Right lobe of liver (tissue), 6 donors: Measurements from ENCODE around the gene KCNJ16. TPM values are rescaled to one million over a fixed set of nuclear protein-coding genes. Genes with fewer than 3 reads are reported as not detected.

Experiments
- ATAC-seq, 4 donors: fragments of 200-7000 bp; cut with Tn5 transposase; one replicate each; pipeline ENCODE4 v1.9.1; 2020; ENCODE audit warnings: mild to moderate bottlenecking in 4 of 4, moderate library complexity in 4 of 4
- DNase-seq, 3 donors: peaks; one replicate each; pipeline ENCODE4 v3.0.0-alpha.2; 2020
- H3K27ac ChIP-seq, 3 donors: fragments of 200-600 bp; one replicate each; pipeline ENCODE4 v1.8.0; 2022
- H3K27me3 ChIP-seq, 2 donors: fragments of 200-600 bp; one replicate each; pipeline ENCODE4 v1.8.0; 2022
- H3K36me3 ChIP-seq, 4 donors: fragments of 200-600 bp; sonication (generic) in 1 of 4; one replicate each; pipeline versions ENCODE4 v1.5.1 to v1.8.0; 2017 to 2022; ENCODE audit warnings: control low read depth in 1 of 4
- H3K4me1 ChIP-seq, 4 donors: fragments of 200-600 bp; sonication (generic) in 1 of 4; one replicate each; pipeline versions ENCODE4 v1.5.1 to v1.8.0; 2017 to 2022; ENCODE audit warnings: control low read depth in 1 of 4
- H3K4me3 ChIP-seq, 3 donors: fragments of 200-600 bp; one replicate each; pipeline ENCODE4 v1.8.0; 2022
- H3K9me3 ChIP-seq, 4 donors: fragments of 200-600 bp; sonication (generic) in 1 of 4; one replicate each; pipeline versions ENCODE4 v1.5.1 to v1.8.0; 2017 to 2022; ENCODE audit warnings: control low read depth in 1 of 4
- POLR2A ChIP-seq: fragments of 450-650 bp; IDR thresholded peaks from one replicate; pipeline ENCODE4 v1.6.1; 2017; ENCODE audit warnings: antibody characterized with exemption, mild to moderate bottlenecking
- WGBS: methylation state at CpG from one replicate; pipeline ENCODE4 v1.1.6; 2018; ENCODE audit warnings: low coverage, low lambda C conversion rate; ENCODE audit not compliant: insufficient coverage; ENCODE audit errors: missing lambda C conversion rate; 5-methylcytosine and 5-hydroxymethylcytosine counted together
- intact Hi-C, 2 donors: fragments of 100-400 bp; cut with DNase I; formaldehyde crosslinking; loops; one replicate each; pipeline versions ENCODE4 v1.11.2 to v1.14.1; 2022
- total RNA-seq, 6 experiments: library from RNA; depleted of rRNA in 2 of 6; stranded (reverse); fragments of >200 nt in 2 of 6; fragmentation: NEBNext Ultra II Directional in 3 of 6; extraction: Animal tissue kit (Norgen Biotek cat#: 25700) in 3 of 6; gene quantifications; one replicate each; pipeline versions ENCODE4 v1.1.0 to v1.2.4, GENCODE V29; 2016 to 2023
- TF ChIP-seq, protein P1 (sequence below), 4 donors: fragments of 200-600 bp in 3 of 4; fragments of 450-650 bp in 1 of 4; IDR thresholded peaks; one replicate each; pipeline versions ENCODE4 v1.5.1 to v1.8.0; 2016 to 2022; ENCODE audit warnings: antibody characterized with exemption in 4 of 4, mild to moderate bottlenecking in 2 of 4
- donor health status: DM: no; HTN: yes; CAD: no.
- donor health status: DM: no; HTN: no; CAD: no.
- donor health status: DM: no; HTN: no; CAD: no.
- donor health status: DM: no; HTN: yes; CAD: no.
- donor health status: DM: no; HTN: yes; CAD: no.

The KCNJ16 gene
- total RNA-seq, 6 experiments from 2014 or later, result 0.07 to 2.1 (median 0.85) TPM

DNA sequence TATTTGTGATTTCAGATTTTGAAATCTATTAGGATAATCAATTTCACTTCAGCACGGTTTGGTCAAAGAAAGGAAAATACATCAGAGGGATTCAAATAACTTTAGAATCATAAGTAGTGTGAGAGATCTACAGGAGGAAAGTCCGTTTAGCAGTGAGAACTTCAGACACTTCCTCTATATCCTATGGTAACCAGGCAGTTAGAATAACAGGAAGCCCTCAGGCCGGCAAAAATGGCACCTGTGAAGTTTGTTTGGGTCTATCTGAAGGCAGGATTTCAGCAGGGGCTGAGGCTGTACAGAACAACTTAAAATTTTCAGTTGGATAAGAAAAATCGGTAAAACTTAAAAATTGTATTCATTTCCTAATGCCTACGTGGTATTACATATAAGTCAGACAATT, 24.9 kb downstream of the KCNJ16 start:
- WGBS, result 40% methylated on average over 5 of the region's 5 CpGs
- Histone ChIP-seq H3K9me3 (no peaks in the 10 kb centered on the region), H3K4me1 (no peaks in the 10 kb centered on the region), H3K27ac (no peak overlapping the region), H3K36me3 (no peaks in the 10 kb centered on the region), H3K4me3 (no peak overlapping the region), H3K27me3 (no peaks in the 10 kb centered on the region)
- intact Hi-C loops, result no loop called here
- no peak for DNase-seq
- TF ChIP-seq, protein P1, sequence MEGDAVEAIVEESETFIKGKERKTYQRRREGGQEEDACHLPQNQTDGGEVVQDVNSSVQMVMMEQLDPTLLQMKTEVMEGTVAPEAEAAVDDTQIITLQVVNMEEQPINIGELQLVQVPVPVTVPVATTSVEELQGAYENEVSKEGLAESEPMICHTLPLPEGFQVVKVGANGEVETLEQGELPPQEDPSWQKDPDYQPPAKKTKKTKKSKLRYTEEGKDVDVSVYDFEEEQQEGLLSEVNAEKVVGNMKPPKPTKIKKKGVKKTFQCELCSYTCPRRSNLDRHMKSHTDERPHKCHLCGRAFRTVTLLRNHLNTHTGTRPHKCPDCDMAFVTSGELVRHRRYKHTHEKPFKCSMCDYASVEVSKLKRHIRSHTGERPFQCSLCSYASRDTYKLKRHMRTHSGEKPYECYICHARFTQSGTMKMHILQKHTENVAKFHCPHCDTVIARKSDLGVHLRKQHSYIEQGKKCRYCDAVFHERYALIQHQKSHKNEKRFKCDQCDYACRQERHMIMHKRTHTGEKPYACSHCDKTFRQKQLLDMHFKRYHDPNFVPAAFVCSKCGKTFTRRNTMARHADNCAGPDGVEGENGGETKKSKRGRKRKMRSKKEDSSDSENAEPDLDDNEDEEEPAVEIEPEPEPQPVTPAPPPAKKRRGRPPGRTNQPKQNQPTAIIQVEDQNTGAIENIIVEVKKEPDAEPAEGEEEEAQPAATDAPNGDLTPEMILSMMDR (IDR thresholded peaks at IDR 0.05), result no peak
- no peak for TF ChIP-seq POLR2A
- peak in 3 of 4 donors; percentile 21 to 35 (median 32) for ATAC-seq

DNA sequence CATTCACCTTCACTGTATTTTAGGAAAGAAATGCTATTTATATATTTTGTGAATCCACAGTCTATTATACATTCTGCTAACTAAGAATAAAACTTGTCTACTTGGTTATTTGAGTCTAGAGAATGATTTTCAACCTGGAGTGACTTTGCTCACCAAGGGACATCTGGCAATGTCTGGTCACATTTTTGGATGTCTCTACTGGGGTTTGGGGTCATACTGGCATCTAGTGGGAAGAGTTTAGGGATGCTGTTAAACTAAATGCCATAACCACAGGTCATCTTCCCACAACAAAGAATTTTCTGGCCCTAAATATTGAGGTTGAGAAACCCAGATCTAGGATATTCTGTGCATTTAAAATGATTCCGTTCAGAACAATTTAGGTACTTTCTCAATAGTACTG, 26.0 kb downstream of the KCNJ16 start:
- Histone ChIP-seq H3K4me1 (no peaks in the 10 kb centered on the region), H3K27me3 (no peaks in the 10 kb centered on the region), H3K36me3 (no peaks in the 10 kb centered on the region), H3K27ac (no peak overlapping the region), H3K9me3 (no peaks in the 10 kb centered on the region), H3K4me3 (no peak overlapping the region)
- DNase-seq (no peak), ATAC-seq (no peak)
- 58% methylated on average over 1 of the region's 1 CpG for WGBS
- TF ChIP-seq POLR2A, result no peak
- TF ChIP-seq, protein P1 (IDR thresholded peaks at IDR 0.05), result peak in 1 of 4 donors; percentile 4
- intact Hi-C loops, result no loop called here

DNA sequence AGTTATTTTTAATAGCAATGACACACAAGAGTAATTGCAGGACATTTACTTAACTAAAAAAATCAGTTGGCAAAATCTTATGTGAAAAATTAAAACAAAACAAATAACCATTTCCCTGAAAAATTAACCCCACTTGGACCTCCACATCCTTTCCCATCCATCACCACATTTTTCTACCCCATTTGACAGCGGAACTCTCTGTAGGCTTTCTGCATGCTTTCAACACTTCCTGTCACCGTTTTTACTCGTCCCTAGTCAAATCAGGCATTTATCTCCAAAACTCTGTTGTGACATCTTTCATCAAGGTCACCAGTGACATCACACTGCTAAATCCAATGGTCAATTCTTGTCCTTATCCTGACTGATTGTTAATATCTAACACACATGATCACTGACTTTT, 27.5 kb downstream of the KCNJ16 start:
- Histone ChIP-seq H3K4me3 (no peak overlapping the region), H3K4me1 (no peaks in the 10 kb centered on the region), H3K27me3 (no peaks in the 10 kb centered on the region), H3K9me3 (no peaks in the 10 kb centered on the region), H3K36me3 (no peaks in the 10 kb centered on the region), H3K27ac (no peak overlapping the region)
- intact Hi-C loops, result no loop called here
- DNase-seq (no peak), ATAC-seq (no peak)
- TF ChIP-seq, protein P1 (IDR thresholded peaks at IDR 0.05), result no peak
- no peak for TF ChIP-seq POLR2A
- 37% methylated on average over 3 of the region's 3 CpGs for WGBS

DNA sequence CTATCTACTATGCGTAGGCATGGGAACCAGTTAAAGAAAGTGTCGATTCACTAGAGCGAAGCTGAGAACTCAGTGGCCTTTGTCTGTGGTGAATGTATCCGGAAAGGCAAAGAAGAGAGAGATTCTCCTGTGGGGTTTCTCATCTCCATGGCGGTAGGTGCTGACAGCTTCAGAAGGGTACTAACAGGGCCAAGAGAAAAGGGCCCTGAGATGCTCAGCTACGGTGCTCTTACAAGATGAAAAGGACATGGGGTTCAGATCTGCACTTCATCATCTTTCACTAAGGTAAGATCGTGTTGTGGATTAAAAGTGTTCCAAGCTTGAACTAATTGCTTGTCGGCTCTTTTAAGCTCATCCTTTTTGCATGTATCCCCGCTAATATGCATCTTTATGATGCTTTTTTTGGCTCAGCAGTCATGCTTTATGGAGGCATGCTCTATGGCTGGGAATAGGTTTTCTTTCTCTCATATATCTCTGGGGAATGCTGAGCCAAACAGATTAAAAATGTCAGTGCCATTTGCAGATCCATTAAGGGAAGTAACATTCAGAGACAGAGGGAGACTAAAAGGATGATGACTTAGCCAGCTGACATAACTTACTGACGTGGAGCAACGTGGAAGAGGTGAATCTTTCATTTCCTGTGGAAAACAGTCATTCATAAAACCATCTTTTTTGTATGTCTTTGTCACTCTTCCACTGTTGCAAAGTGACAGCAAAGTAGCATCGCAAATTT, 29.9 kb downstream of the KCNJ16 start:
- DNase-seq, result no peak
- intact Hi-C loops, result no loop called here
- no peaks in the 10 kb centered on the region for H3K36me3 ChIP-seq
- no peak overlapping the region for H3K27ac ChIP-seq
- no peaks in the 10 kb centered on the region for H3K4me1 ChIP-seq
- WGBS, result 66% methylated on average over 12 of the region's 12 CpGs
- TF ChIP-seq POLR2A, result no peak
- TF ChIP-seq, protein P1 (IDR thresholded peaks at IDR 0.05), result no peak
- H3K9me3 ChIP-seq, result no peaks in the 10 kb centered on the region
- H3K4me3 ChIP-seq, result no peak overlapping the region
- ATAC-seq, result no peak
- H3K27me3 ChIP-seq, result no peaks in the 10 kb centered on the region
